PC-3 (cell line): ENCODE data around the gene ZIM2.

ENCODE experiments used
- EZH2phosphoT487 ChIP-seq: fragments of 300-600 bp; sonication (generic); IDR thresholded peaks from 2 replicates; pipeline ENCODE4 v1.6.1; 2018; ENCODE audit warnings: mild to moderate bottlenecking, antibody characterized with exemption, low read length, borderline replicate concordance
- TF ChIP-seq, protein P1 (sequence below): fragments of 300-600 bp; sonication (generic); conservative IDR thresholded peaks from 2 replicates; pipeline ENCODE4 v1.5.1; 2017; ENCODE audit warnings: antibody characterized with exemption, low read depth, mild to moderate bottlenecking, low read length

DNA sequence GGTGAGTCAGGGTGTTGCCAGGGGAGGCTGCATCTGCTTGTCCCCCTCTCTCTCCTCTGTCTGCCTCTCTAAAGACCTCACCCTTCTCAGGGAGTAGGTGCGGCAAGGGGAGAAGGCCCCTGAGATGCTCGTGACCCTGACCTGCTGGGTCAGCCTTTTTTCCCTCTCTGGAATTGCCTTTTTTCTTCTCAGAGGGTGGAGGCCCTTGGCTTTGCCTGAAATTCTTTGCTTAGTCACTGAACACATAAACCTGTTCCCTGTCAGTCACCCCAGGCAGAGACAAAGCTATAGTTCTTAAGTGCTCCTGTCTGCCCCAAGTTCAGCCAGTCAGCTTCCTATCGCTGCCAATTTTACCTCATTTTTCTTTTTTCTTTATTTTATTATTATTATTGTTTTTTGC is 35.2 kb upstream of the ZIM2 start:
- TF ChIP-seq, protein P1, sequence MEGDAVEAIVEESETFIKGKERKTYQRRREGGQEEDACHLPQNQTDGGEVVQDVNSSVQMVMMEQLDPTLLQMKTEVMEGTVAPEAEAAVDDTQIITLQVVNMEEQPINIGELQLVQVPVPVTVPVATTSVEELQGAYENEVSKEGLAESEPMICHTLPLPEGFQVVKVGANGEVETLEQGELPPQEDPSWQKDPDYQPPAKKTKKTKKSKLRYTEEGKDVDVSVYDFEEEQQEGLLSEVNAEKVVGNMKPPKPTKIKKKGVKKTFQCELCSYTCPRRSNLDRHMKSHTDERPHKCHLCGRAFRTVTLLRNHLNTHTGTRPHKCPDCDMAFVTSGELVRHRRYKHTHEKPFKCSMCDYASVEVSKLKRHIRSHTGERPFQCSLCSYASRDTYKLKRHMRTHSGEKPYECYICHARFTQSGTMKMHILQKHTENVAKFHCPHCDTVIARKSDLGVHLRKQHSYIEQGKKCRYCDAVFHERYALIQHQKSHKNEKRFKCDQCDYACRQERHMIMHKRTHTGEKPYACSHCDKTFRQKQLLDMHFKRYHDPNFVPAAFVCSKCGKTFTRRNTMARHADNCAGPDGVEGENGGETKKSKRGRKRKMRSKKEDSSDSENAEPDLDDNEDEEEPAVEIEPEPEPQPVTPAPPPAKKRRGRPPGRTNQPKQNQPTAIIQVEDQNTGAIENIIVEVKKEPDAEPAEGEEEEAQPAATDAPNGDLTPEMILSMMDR = no peak
- no peak for TF ChIP-seq EZH2phosphoT487
